Epithelial cell of esophagus (primary cell): ENCODE data around the gene AVPR2.

Experiments used
- DNase-seq: peaks from one replicate; pipeline ENCODE4 v3.0.0; 2010; ENCODE audit warnings: low read depth
- H3K4me3 ChIP-seq: 2 replicates; pipeline ENCODE4 v1.5.1; 2011; ENCODE audit warnings: mild to moderate bottlenecking, low read length, control low read depth
- TF ChIP-seq, protein P1 (sequence below): IDR thresholded peaks from 2 replicates; pipeline ENCODE4 v1.5.1; 2011; ENCODE audit warnings: low read depth, mild to moderate bottlenecking, low read length, control low read depth, inconsistent platforms; ENCODE audit not compliant: insufficient read depth; ENCODE audit errors: missing control alignments

Gene AVPR2

DNA sequence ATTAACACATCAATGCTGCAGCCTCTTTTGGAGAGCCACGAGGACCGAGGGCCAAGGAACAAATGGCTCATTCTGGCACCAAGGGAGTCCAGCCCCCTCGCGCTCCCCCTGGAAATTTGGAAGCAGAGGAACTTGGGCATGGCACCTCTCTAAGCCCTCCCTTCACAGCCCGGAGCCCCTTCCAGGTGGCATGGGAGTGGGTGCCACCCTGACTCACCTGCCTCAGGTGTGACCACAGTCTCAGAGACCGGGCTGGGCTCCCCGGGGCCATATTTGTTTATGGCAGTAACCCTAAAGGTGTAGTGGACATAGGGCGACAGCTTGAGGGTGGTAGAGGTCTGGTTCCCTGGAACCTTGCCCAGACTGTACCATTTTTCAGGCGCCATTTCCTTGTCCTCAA is 37.3 kb upstream of the AVPR2 start:
- DNase-seq, result no peak
- no peak overlapping the region for H3K4me3 ChIP-seq
- TF ChIP-seq, protein P1, sequence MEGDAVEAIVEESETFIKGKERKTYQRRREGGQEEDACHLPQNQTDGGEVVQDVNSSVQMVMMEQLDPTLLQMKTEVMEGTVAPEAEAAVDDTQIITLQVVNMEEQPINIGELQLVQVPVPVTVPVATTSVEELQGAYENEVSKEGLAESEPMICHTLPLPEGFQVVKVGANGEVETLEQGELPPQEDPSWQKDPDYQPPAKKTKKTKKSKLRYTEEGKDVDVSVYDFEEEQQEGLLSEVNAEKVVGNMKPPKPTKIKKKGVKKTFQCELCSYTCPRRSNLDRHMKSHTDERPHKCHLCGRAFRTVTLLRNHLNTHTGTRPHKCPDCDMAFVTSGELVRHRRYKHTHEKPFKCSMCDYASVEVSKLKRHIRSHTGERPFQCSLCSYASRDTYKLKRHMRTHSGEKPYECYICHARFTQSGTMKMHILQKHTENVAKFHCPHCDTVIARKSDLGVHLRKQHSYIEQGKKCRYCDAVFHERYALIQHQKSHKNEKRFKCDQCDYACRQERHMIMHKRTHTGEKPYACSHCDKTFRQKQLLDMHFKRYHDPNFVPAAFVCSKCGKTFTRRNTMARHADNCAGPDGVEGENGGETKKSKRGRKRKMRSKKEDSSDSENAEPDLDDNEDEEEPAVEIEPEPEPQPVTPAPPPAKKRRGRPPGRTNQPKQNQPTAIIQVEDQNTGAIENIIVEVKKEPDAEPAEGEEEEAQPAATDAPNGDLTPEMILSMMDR, result no peak

DNA sequence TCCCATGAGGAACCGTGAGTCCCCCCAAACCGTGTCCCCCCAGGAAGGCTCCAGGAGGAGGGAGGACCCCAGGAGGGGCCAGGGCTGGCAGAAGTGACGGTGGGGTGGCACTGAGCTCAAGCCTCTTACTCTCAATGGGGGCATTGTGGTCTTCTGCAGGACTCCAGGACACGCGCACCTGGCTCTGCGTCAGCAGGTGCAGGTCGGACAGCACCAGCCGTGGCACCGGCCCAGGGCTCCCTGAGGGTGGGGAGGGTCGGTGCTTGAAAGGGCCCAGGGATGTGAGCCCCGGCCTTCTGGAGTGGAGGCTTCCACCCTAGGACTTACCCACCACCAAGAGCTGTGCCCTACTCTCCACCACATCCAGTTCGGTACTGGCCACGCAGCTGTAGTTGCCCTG is 36.8 kb upstream of the AVPR2 start:
- no peak overlapping the region for H3K4me3 ChIP-seq
- DNase-seq, result no peak
- TF ChIP-seq, protein P1, result no peak

DNA sequence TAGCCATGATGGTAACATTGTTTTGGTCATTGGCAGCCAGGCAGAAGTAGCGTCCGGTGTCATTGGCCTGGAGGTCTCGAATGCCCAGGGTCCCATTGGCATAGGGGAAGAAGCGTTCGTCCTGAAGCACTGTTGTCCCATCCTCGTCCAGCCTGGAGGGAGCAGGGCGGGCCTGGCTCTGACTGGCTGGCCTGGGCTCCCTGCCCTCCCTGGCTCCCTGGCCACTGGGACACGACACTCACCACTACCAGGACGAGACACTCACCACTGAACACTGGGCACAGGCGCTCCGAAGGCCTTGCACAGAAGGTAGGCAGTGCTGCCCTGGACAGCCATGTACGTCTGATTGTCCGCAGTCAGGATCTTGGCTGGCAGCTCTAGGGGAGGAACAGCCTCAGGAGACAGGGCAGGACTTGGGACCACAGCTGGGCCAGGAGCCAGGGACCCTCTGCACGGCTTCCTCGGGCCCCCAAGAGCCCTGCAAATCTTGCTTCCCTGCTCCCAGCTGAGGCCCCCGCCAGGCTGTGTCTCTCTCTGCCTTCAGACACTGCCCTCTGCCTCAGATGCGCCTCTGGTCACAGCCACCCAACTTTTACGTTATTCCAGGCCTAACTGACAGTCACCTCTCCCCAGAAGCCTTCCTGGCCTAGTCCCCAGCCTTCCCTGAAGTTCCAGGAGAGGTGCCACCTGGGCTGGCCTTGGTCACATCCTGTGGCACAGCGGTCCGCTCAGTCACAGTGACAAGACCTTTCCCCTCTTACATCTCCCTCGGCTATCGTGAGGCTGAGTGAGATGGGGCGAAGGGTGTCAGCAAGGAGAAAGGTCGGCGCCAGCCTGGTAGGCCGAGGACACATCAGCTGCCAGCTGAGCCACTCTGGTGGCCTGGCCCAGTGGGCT is 35.6 kb upstream of the AVPR2 start:
- TF ChIP-seq, protein P1, result no peak
- H3K4me3 ChIP-seq, result no peak overlapping the region
- no peak for DNase-seq

DNA sequence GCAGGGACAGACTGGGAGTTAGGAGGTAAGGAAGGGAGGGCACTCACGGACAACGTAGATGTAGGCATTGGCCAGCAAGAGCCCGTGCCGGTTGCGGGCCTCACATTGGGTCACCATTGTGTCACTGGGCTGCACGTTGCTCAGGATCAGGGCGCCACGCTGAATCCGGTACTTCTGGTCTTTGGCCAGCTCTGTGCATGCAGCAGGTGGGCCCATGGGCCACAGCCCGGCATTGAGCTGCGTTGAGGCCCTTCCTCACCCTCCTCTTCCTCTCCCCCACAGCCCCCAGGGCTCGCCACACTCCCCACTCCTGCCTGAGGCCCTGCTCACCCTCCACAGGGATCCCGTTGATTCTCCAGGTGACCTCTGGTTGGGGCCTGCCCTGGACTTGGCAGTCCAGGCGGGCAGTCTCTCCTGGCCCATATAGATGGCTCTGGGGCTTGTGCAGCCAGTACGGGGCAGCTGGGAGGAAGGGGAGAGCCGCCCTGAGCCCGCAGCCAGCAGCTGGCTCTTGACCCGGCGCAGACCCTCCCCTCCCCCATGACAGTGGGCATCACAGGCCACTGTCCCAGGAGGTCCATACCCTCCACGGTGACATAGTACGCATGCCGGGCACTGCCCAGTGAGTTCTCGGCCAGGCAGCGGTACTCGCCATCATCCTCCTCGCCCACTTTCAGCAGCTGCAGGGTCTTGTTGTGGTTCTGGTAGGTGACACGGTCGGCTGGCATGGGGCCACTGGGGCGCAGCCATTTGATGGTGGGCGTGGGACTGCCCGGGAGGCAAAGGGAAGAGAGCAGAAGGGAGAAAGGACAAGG is 34.8 kb upstream of the AVPR2 start:
- TF ChIP-seq, protein P1, result no peak
- no peak overlapping the region for H3K4me3 ChIP-seq
- no peak for DNase-seq

DNA sequence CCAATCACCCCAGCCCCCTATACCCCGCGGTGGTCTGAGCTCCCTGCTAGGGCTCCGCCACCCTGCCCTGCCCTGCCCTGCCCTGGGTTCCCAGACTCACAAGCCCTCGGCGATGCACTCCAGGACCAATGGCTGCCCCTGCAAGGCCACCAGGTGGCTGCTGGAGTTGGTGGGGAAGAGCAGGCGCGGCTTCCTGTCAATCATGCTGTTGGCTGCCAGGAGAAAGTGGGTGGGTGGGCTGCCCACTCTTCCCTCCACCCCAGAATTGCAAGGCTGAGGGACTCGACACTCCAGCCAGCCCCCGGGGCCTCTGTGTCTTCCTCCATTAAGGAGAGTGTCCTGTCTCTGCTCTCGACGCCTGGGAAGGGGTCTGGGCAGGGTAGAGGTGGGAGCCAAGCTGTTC is 34.2 kb upstream of the AVPR2 start:
- TF ChIP-seq, protein P1, result no peak
- no peak overlapping the region for H3K4me3 ChIP-seq
- no peak for DNase-seq

DNA sequence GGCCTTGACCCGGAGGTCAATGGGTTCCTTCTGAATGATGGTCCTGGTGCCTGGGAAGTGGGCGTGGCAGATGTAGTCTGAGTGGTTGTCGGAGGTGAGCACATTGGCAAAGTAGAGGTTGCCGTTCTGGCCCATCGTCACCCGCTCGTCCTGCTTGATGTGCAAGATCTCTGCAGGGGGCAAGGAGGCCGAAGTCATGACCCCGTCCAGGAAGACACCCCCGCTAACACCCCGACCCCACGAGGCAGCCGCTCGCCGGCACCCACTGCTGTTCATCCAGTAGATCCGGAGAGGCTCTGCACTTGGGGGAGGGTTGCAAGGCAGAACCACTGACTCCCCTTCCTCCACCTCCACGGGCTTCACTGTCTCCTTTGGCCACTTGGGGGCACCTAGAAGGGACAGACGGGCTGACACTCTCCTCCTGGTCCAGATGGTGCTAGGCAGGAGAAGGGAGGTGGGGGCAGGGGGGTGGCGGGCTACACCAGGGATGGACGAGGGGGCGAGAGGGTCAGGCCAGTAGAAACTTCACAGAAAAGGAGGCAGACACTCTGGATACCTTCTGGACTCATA is 33.6 kb upstream of the AVPR2 start:
- H3K4me3 ChIP-seq, result no peak overlapping the region
- TF ChIP-seq, protein P1, result no peak
- DNase-seq, result no peak
